Heart left ventricle (tissue), 13 donors: Measurements from ENCODE around the gene IFRD1.

Experiments
- CTCF ChIP-seq, 12 donors: fragments of 200-600 bp; sonication (generic) in 4 of 12; IDR thresholded peaks; one replicate each; pipeline versions ENCODE4 v1.5.0 to v1.8.0; 2018 to 2022; ENCODE audit warnings: antibody characterized with exemption in 12 of 12, mild to moderate bottlenecking in 5 of 12
- POLR2A ChIP-seq, 2 donors: fragments of 450-650 bp; IDR thresholded peaks; one replicate each; pipeline ENCODE4 v1.6.1; 2017; ENCODE audit warnings: antibody characterized with exemption in 2 of 2, mild to moderate bottlenecking in 2 of 2, moderate library complexity in 2 of 2
- donor health status: ischemic (EF 13 %, LVEDD 7.1; RV severe dilation, severe dysfunction).
- donor health status: DM: no; HTN: yes; CAD: no.
- donor health status: DM: no; HTN: no; CAD: no.
- donor health status: ischemic (EF 25% LVEDD 6.9; RV normal size, moderate dysfunction).
- donor health status: ischemic (EF 25% LVEDD 5.7; RV mildly dilated, moderate dysfunction).
- donor health status: ischemic (EF 35%, LVEDD 5.7; RV mildly dilated, moderate dysfunction).
- donor health status: nonischemic (EF 11% LVEDD 7.7; RV severe dilation, severe dysfunction).
- donor health status: DM: yes; HTN: yes; CAD: no.
- donor health status: PGD.
- donor health status: ischemic (EF 29% LVEDD 5.4; RV normal size, mild dysfunction).
- donor health status: nonischemic (EF 23%, LVEDD 6.1; RV moderate dilation, normal function).

- TF ChIP-seq POLR2A (IDR thresholded peaks at IDR 0.05) (no peak), CTCF (IDR thresholded peaks at IDR 0.05) (no peak)
These were observed 52.4 kb downstream of the IFRD1 start for GRCh38 chr7:112502700-112503099.
